ENCODE measurements around the gene INAVA.

DNA sequence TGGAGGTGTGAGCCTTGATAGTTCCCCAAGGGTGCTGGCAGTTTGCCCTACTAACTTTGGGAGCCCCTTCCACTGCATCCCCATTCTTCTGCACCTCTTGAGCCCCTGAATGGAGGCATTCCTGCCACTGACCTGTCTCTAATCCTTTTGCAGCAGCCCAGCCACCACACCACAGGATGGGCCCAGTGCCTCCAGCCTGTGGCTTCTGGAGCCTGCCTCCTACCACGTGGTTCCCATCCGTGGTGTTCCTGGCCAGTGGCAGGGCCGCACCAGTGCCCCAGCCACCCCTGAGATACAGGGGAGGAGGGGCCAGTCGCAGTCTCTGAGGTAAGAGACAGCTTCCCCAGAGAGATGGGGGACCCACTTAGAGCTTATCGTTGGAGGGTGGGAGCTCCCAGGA lies 14.4 kb downstream of the INAVA start:
- TF ChIP-seq, protein P1, sequence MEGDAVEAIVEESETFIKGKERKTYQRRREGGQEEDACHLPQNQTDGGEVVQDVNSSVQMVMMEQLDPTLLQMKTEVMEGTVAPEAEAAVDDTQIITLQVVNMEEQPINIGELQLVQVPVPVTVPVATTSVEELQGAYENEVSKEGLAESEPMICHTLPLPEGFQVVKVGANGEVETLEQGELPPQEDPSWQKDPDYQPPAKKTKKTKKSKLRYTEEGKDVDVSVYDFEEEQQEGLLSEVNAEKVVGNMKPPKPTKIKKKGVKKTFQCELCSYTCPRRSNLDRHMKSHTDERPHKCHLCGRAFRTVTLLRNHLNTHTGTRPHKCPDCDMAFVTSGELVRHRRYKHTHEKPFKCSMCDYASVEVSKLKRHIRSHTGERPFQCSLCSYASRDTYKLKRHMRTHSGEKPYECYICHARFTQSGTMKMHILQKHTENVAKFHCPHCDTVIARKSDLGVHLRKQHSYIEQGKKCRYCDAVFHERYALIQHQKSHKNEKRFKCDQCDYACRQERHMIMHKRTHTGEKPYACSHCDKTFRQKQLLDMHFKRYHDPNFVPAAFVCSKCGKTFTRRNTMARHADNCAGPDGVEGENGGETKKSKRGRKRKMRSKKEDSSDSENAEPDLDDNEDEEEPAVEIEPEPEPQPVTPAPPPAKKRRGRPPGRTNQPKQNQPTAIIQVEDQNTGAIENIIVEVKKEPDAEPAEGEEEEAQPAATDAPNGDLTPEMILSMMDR (IDR thresholded peaks at IDR 0.05), result no peak
- no peak for TF ChIP-seq POLR2A (IDR thresholded peaks at IDR 0.05)

Measured in adrenal gland (tissue), 5 donors.